HG03469 (cell line): ENCODE measurements around the gene SLAMF8.
A peak's percentile ranks its signal among the peaks of the same experiment; 100 is the strongest.

Experiments
- ATAC-seq: cut with Tn5 transposase; IDR thresholded peaks from one replicate; pipeline ENCODE4 v1.9.1; 2021; ENCODE audit warnings: mild to moderate bottlenecking, moderate library complexity, moderate number of reproducible peaks; ENCODE audit not compliant: unreplicated experiment

Gene SLAMF8

DNA sequence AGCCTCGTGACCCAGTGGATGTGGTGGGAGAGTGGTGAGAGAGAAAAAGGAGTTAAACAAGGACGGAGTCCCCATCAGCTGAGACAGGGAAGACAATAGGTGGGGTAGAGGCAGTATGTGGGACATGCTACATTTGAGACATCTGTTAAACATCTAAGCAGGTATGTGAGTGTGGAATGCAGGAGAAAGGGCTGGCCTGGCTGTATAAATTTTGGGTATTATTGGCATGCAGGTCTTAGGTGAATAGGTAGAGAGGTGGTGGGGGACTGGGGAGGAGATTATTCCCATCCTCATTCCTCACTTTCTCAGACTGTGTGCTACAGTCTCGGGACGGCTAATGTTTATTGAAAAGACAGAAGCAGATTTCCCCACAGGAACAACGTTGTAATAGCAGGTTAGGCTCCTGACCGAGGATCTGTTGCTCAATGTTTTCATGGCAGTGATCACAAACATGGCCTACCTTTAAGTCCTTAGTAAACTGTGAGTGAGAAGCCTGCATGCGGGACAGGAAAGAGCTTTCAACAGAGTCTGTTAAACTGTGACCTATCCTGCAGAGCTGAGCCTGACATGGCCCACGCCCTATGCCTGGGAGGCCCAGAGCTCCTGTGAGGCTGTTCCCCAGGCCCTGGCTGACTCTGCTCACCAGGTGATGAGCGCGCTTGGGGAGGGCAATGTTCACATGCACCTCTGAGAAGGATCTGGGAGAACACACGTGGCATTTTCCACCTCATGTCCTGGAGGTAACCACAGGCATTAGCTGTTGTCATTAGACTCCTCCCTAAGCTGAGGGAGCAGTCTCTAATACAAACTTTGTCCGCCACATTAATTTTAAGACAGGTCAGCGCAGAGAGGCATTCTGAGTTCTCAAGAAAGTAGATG, 19.3 kb downstream of the SLAMF8 start:
- no peak for ATAC-seq

DNA sequence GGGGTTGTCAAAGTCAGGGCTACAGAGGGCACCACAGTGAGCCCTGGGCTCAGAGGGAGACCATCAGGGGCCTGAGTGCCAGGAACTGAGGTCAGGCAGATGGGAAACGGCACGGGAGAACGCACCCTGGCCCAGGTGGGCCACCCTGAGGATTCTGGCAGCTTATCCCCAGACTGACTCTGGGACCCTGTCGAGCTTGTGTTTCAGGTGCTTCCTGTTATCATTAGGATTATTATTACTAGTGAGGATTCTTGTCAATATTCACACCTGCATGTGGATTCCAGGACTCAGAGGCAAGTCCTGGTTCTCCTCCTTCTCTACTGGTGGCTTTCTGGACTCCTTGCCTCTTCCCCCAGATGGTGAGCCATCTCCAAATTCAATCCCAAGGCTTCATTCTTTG, 20.6 kb downstream of the SLAMF8 start:
- ATAC-seq = no peak

DNA sequence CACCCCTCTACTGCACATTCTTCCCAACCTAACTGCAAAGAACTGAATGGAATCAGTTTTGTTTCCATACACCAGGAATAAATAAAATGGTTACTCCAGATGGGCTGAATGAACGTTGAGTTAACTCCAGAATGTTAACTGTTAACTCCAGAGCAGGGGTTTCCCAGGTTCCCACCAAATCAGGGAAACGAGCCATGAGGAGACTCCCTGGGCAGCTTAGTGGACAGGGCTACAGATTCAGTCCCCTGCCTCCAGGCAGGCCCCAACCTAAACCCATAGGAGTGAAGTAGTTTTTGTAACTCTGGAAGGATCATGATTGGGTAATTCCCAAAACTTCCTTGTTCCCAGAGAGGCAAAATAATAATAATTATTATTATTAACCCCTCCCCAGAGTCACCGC, 21.7 kb downstream of the SLAMF8 start:
- no peak for ATAC-seq

DNA sequence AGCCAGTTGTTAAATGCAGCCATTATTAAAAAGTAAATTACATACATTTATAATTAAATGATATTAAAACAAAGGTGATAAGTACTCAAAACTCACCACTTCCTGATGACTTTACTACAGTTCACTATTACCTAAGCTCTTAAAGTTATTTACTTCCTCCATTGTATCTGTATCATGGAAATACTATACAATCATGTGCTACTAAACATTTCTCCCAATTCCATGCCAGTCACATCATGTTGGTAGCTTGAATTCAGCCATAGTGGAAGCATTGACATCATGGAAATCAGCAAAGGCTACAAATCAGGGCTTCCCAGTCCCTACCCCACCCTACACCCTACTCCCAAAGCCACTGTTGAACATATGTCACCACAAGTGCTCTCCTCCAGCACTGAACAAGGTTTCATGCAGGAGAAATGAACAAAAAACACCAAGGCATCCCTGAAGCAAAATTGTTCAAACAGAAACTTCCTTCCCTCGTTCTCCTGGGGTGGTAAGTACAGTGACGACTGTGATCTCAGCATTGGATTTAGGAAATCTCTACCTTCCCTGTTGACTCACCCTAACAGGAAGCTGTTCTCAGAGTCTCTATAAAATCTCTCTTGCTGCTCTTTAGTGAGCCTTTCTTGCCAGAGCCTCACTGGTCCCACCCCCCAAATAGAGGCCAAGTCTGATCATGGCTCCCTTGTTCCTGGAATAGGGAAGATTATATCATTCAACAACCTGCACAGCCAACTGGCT, 23.1 kb downstream of the SLAMF8 start:
- ATAC-seq = no peak

DNA sequence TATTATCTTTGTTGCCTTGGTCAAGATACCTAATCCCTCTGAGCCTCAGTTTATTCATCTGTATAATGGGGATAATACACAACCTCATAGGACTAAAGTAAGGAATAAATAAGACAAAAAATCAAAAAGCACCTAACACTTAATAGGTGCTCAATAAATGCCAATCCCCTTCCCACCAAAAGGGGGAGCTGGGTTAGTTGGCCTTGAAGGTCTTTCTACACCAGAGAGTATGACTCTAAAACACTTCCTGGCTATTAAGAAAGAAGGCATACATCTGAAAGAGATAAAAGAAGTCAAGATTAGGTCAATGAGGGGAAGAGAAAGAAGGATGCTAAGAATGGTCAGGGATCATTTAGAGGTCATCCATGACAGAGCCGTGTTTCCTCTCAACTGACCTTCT, 24.7 kb downstream of the SLAMF8 start:
- no peak for ATAC-seq

DNA sequence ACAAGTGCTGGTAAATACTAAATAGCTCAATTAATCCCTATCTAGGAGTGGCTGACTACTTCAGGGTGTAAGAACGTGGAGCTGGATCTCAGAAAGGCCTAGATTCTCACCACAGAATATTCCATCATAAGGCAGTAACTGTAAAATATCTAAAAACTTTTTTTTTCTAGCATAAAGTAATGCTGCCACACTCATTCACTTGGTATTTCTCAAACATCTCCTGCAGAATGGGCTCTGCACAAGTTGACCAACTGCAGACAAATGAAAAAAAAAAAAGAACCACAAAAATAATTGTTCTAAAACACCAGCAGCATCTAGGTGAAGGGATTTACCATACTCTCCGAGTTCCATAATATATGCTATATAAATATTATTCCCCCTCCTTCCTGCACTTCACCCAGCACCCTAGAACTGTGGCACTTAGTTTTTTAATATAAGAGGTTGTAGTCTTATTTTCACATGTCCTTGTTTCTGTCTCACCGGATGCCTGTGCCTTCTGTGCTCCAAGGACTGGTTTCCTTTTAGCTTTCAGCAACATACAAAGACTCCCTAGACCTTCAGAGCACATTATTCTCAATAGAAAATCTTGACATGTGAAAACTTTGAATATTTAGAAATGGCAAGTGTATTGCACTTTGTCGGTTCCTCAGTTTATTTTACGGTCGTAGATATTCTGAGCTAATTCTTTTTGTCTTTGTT, 26.9 kb downstream of the SLAMF8 start:
- ATAC-seq = no peak

DNA sequence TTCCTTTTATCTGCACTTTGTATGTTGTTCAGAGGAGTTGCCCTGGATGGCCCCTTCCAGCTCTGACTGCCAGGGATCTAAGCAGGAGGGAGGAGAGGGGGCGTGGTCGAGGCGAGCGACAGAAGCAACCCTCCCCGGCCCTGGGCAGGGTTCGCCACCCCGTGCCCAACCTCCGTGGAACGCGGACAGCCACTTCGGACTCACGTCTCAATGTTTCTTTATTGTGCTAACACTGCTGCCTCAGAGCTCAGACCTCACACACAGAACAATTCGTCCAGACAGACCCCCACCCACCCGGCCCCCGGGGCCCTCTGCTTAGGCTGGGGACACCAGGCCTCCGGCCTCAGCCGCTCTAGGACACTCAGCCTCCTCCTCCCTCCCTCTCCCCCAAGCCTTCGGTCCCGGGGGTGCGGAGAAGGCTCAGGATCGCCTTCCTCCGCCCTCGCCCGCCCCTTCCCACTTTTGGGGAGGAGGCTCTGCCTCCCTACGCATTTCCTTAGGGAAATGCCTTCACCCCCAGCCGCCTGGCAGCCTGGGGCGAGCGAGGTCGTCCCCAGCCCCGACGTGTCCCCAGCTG, 27.5 kb downstream of the SLAMF8 start:
- ATAC-seq = no peak

DNA sequence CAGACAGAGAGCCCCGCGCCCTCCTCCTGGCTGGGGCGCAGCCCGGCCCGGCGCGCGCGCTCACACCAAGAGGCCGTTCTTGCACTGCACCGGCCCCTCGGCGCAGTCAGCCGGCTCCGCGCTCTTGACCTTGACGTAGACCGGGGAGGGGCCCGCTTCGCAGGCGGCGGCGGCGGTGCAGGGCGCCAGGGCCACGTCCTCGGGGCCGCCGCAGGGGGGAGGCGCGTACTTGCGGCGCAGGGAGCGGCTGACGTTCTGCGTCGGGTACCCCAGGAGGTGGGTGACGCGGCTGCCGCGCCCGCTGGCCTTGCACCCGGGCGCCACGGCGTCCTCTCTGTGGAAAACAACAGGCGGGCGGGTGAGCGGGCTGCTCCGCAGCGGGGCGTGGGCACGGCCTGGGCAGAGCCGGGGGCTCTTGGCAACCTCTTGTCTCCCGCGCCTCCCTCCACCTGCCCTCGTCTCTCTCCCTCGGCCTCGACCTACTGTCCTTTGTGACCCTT, 28.1 kb downstream of the SLAMF8 start:
- peak; percentile 60 for ATAC-seq

DNA sequence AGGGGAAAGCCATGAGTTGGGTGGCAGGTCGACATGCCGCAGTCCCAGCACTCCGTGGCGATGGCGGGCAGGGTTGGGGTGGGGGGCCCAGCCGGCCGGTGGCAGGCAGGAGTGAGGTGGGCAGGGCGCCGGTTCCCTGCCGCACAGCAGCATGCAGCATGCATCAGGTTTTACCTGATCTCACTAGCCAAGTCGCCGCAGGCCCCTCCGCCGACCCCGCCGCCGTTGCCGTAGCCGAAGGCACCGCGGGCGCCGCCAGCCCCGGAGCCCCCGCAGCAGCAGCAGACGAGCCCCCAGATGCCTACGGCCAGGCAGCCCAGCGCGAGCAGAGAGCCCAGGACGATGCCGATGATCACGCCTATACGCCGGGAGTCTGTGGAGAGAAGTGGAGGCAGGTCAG, 29.0 kb downstream of the SLAMF8 start:
- ATAC-seq = no peak

DNA sequence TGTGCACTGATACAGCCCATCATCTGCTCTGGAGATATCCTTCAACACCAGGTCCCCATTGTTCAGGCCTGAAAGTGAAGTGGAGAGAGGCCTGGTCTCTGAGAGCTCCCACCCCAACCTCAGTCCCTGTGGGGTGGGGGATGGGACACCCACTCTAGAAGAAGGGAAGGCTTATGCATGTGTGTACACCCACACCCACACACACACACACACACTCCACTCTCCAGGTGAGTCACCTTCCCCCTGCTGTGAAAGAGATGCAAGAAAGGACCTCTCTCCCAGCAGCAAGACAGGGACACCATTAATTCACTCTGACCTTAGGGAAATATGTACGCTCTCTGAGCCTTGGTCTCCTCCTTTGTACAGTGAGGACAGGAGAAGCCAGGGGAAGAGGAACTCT, 29.9 kb downstream of the SLAMF8 start:
- ATAC-seq = no peak

DNA sequence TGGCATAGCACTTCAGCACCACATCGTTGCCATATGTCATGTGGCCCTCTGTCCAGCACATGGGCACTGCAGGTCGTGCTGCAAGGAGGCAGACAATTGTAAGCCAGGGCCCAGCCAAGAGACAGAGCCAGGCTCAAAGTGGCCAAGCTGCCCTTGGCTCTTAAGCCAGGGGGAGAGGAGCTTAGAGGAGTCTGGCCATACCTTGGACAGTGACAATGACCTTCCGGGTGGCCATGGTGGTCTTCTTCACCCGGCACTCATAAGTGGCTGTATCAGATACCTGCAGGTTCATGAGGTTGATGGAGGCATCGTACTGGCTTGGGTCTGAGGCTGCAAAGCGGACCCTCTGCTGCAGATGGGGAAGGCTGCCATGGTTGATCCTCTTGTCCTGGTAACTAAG, 31.2 kb downstream of the SLAMF8 start:
- ATAC-seq = no peak

DNA sequence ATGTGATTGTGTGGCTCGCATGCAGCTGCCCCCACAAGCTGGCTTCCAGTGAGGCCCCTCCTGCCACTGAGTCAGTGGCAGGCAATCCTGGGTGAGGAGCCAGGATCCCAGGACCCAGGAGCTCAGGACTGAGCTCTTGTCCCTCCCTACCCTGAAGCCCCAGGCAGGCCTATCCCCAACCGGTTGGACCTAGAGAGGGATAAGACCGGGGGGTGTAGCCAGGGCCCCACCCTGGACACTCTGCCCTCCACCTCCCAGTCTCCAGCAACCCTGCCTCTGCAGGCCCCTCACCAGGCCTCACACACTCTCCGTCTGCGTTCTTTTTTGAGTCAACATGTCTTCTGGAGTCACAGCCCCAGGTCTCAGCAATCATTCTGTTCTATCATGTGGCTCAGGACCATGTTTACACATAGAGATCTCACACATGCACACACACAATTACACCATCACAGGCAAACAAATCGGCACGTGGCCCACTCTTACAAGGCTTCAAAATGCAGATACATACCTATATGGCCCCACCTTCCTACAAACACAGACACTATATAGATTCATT, 33.2 kb downstream of the SLAMF8 start:
- no peak for ATAC-seq

DNA sequence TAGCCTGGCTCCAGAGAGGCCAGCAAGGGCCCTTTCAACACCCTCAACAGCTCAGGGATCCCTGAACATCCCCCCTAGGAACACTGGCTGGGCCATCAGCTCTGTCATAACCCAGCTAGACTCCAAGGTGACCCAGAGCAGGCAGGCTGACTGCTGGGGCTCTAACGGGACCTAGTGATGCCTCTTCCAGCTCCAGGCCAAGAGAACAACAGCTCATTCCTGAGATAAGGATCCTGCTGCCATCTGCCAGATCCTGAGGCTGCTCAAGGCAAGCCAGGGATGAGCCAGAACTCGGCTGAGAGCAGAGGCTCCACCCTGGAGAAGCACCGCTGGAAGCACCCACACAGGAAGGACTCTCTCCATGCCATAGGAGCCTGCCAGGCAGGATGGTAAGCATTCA, 33.8 kb downstream of the SLAMF8 start:
- no peak for ATAC-seq

DNA sequence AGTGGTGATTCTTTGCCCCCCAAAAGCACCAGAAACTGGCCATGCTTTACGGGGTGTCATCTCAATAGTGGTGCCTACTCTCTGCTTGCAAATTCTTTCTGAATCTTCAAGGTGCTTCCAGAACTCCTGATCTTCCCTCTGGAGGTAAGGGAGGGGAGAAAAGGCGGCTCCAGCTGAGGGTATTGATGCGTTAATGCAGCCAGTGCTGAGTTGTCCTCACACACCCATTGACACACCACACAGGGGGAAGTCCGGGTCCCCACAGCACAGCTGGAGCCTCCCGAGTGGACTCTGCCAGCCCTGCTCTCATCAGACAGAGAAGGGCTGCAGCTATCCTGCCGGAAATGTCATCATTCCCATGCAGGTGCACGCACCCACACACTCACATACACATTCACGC, 34.5 kb downstream of the SLAMF8 start:
- ATAC-seq = no peak

DNA sequence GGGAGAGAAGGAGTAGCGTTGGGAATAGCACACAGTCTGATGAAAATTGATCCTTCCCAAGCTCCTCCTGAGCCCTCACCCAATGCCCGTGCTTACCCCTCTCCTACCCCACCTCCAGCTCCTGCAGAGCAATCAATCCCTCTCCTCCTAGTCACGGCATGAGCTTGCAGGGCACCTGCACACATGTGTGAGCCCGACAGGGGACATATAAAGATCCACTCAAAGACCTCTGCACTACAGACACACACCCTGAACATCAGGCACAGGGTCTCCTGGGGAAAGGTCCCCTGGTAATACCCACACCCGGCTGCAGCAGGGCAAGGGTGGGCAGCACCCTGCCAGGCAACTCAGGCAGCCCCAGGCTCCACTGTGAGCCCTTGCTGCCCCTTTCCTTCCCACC, 35.4 kb downstream of the SLAMF8 start:
- no peak for ATAC-seq

DNA sequence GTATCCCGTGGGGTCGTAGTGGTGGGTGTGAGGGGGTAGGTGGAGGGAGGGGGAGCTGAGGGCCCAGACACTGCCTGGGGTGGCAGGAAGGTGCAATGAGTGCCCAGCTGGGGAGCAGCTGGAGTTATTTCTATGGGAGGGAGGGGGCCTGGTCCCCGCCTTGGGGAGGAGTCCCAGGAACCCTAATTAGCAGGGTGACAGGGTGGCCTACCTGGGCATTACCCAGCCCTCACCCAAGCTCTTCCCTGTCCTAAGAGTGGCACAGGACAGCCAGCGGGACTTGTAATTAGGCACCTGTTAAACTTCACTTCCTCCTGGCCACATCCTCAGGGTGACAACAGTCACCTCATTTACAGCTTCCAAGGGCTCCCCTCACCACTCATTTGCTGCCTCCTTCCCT, 35.9 kb downstream of the SLAMF8 start, which contains the start of gene VSIG8:
Gene VSIG8 (minus strand): TSS at position 101 of the 400 bp plus-strand sequence. CDS start 136 bp downstream, outside the sequence.
- no peak for ATAC-seq

DNA sequence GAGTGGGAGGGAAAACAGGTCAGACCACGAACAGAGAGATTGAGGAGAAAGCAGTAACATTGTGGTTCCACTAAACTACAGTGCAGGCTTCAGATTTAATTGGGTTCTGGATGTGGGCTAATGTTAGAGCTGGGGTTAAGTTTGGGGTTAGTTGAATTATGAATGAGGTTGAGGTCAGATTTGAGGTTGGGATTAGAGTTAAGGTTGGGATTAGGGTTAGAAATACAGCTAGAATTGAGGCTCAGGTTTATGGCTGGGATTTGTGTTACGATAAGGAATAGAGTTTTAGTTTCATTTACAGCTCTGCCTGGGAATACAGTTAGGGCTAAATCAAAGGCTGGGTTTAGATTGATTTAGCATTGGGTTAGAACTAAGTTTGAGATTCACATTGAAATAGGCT, 37.6 kb downstream of the SLAMF8 start:
- no peak for ATAC-seq

DNA sequence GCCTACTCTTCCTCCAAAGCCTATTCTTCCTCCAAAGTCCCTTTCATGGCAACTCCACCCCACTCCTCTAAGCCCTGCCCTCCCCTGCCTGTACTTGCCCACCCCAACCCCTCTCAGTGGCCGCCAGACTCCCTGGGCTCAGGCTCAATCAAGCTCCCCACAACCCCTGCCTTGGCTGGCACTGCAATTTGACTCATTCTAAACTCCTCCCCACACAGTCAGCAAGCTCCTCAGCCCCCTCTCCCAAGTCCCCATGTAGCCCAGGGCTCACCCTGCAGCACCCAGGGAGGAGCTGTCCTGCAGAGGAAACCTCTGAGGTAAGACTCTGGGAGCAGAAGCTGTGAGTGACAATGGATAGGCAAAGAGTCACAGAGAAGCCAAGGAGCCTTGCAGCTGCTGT, 39.4 kb downstream of the SLAMF8 start:
- ATAC-seq = no peak

DNA sequence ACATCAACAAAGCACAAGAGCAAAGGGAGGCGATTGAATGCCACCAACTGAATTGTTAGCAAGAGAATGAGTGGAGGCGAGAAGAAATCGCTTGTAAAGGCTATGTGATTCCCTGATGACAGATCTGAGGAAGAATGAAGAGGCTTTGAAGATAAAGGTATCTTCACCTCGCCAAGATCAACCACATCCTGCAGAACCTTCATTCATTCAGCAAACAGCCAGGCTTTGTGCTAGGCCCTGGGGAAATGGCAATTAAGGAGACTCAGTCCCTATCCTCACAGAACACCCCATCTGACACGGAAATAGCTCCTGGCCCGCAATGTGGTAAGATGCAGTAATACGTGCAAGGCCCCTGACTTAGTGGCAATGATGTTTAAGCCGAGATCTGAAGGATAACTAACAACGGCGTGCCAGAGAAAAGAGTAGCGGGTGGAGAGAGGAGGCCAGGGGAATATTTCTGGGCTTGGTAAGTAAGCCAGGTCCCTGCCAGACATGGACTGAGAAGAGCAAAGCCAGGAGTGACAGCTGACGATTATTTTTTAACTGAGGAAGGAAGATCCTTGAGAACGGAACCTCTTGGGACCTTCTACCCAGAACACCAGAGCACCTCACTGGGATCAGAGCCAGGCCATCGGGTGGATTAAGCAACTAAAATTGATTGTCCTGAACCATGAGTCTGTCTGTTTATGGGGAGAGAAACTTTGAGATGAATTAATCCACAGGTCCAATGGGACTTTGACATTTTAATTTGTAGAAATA, 40.4 kb downstream of the SLAMF8 start:
- ATAC-seq = no peak

DNA sequence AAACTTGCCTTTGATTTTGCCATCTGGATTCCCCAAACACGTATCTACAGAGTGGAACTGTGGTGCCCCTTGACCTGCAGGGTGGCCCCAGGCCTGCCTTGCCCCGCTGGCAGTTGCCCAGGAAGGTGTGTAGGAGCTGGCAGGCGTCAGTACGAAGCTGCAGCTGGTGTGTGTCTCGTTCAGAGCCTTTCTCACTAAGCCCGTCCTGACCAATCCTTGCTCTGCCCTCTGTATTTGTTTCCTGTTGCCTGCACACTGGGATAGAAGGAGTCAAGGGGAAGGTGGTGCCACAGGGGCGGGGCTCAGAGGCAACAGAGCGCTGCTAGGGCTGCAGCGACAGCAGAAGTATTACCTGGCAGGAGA, 41.0 kb downstream of the SLAMF8 start:
- no peak for ATAC-seq
